ENCODE results near the gene RMDN2. TPM values are rescaled to one million over a fixed set of nuclear protein-coding genes. Genes with fewer than 3 reads are reported as not detected.

Gene RMDN2
- total RNA-seq, 1 donor from 2014 or later, result 5.1 TPM

DNA sequence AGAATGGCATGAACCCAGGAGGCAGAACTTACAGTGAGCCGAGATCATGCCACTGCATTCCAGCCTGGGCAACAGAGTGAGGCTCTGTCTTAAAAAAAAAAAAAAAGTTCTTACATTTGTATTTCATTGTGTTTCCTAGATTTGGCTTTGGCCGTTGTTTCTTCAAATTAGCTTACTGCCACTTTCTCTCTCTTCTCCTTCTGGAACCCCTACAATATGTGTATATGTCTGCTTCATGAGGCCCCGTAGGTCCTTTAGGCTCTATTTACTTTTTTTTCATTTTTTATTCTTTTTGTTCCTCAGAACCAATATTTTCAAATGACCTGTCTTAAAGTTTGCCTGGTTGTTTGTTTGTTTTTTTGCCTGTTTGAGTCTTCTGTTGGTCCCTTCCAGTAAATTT is 41.2 kb downstream of the RMDN2 start:
- Histone ChIP-seq H3K4me3 (ENCODE audit: insufficient read depth, low read depth, low read length) (no peak overlapping the region), H2AFZ (ENCODE audit: low read depth, low read length) (no peak overlapping the region), H3K79me2 (ENCODE audit: insufficient read depth, low read length) (no peaks in the 10 kb centered on the region), H3K4me1 (ENCODE audit: insufficient read depth, low read length) (no peaks in the 10 kb centered on the region), H3K27ac (ENCODE audit: low read depth, low read length) (no peak overlapping the region), H3K36me3 (ENCODE audit: insufficient read depth, low read length) (no peaks in the 10 kb centered on the region), H3K9me3 (ENCODE audit: insufficient read depth, low read depth, low read length) (no peaks in the 10 kb centered on the region), H3K9ac (ENCODE audit: low read length) (no peak overlapping the region), H4K20me1 (ENCODE audit: insufficient read depth, low read length) (no peaks in the 10 kb centered on the region), H3K4me2 (ENCODE audit: low read length) (no peak overlapping the region), H3K27me3 (ENCODE audit: insufficient read depth, low read length) (no peaks in the 10 kb centered on the region)
- Mint-ChIP-seq H3K4me1 (ENCODE audit: low read depth, unreplicated experiment) (no peaks in the 10 kb centered on the region), H3K27ac (ENCODE audit: unreplicated experiment) (no peak overlapping the region), H3K4me3 (ENCODE audit: unreplicated experiment) (no peak overlapping the region), H3K27me3 (ENCODE audit: low read depth, unreplicated experiment) (no peaks in the 10 kb centered on the region), H3K36me3 (ENCODE audit: low read depth, unreplicated experiment) (peaks cover 6% of the 10 kb centered on the region), H3K9me3 (ENCODE audit: unreplicated experiment) (peaks cover 7% of the 10 kb centered on the region)
- DNase-seq (ENCODE audit: low read depth), result no peak
- no peak for TF ChIP-seq EZH2 (IDR thresholded peaks at IDR 0.05; ENCODE audit: insufficient read depth, low read length)
- TF ChIP-seq, protein P1, sequence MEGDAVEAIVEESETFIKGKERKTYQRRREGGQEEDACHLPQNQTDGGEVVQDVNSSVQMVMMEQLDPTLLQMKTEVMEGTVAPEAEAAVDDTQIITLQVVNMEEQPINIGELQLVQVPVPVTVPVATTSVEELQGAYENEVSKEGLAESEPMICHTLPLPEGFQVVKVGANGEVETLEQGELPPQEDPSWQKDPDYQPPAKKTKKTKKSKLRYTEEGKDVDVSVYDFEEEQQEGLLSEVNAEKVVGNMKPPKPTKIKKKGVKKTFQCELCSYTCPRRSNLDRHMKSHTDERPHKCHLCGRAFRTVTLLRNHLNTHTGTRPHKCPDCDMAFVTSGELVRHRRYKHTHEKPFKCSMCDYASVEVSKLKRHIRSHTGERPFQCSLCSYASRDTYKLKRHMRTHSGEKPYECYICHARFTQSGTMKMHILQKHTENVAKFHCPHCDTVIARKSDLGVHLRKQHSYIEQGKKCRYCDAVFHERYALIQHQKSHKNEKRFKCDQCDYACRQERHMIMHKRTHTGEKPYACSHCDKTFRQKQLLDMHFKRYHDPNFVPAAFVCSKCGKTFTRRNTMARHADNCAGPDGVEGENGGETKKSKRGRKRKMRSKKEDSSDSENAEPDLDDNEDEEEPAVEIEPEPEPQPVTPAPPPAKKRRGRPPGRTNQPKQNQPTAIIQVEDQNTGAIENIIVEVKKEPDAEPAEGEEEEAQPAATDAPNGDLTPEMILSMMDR (IDR thresholded peaks at IDR 0.05; ENCODE audit: insufficient read depth, low read depth, low read length), result no peak
- no peak for FAIRE-seq

DNA sequence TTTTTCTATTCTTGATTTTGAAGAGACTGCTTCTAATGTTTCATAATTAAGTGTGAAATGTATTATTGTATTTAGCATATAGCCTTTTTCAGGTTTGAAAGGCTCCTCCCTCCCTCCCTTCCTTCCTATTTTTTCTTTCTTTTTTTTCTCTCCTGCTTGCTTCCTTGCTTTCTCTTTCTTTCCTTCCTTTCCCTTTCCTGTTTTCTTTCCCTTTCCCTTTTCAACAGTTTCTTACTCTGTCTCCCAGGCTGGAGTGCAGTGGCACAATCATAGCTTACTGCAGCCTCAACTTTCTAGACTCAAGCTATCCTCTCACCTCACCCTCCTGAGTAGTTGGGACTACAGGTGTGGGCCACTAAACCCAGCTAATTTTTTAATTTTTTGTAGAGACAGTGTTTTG is 44.6 kb downstream of the RMDN2 start:
- Mint-ChIP-seq H3K27me3 (ENCODE audit: low read depth, unreplicated experiment) (no peaks in the 10 kb centered on the region), H3K9me3 (ENCODE audit: unreplicated experiment) (peaks cover 3% of the 10 kb centered on the region), H3K4me3 (ENCODE audit: unreplicated experiment) (no peak overlapping the region), H3K36me3 (ENCODE audit: low read depth, unreplicated experiment) (peaks cover 1% of the 10 kb centered on the region), H3K4me1 (ENCODE audit: low read depth, unreplicated experiment) (no peaks in the 10 kb centered on the region), H3K27ac (ENCODE audit: unreplicated experiment) (peak overlapping the region; percentile 23)
- Histone ChIP-seq H3K4me3 (ENCODE audit: insufficient read depth, low read depth, low read length) (no peak overlapping the region), H2AFZ (ENCODE audit: low read depth, low read length) (no peak overlapping the region), H3K27ac (ENCODE audit: low read depth, low read length) (no peak overlapping the region), H3K9ac (ENCODE audit: low read length) (no peak overlapping the region), H3K9me3 (ENCODE audit: insufficient read depth, low read depth, low read length) (no peaks in the 10 kb centered on the region), H3K4me2 (ENCODE audit: low read length) (no peak overlapping the region), H3K79me2 (ENCODE audit: insufficient read depth, low read length) (no peaks in the 10 kb centered on the region), H3K4me1 (ENCODE audit: insufficient read depth, low read length) (no peaks in the 10 kb centered on the region), H4K20me1 (ENCODE audit: insufficient read depth, low read length) (no peaks in the 10 kb centered on the region), H3K27me3 (ENCODE audit: insufficient read depth, low read length) (no peaks in the 10 kb centered on the region), H3K36me3 (ENCODE audit: insufficient read depth, low read length) (no peaks in the 10 kb centered on the region)
- no peak for DNase-seq (ENCODE audit: low read depth)
- no peak for FAIRE-seq
- TF ChIP-seq, protein P1 (IDR thresholded peaks at IDR 0.05; ENCODE audit: insufficient read depth, low read depth, low read length), result no peak
- no peak for TF ChIP-seq EZH2 (IDR thresholded peaks at IDR 0.05; ENCODE audit: insufficient read depth, low read length)

DNA sequence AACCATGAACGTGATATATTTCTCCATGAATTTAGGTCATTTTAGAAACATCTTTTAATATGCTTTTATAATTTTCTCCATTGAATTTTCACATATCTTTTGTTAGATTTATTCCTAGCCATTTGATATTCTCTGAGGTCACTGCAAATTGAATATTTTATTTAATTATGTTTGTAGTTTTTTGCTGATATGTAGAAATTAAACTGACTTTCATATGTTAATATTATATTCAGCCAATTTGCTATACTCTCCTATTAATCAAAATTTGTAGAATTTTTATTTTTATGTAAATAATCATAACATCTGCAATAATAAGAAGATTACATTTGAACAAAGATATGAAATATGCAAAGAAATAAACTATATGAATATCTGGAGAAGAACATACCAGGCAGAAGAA is 46.9 kb downstream of the RMDN2 start:
- Histone ChIP-seq H3K9me3 (ENCODE audit: insufficient read depth, low read depth, low read length) (no peaks in the 10 kb centered on the region), H4K20me1 (ENCODE audit: insufficient read depth, low read length) (no peaks in the 10 kb centered on the region), H3K79me2 (ENCODE audit: insufficient read depth, low read length) (no peaks in the 10 kb centered on the region), H2AFZ (ENCODE audit: low read depth, low read length) (no peak overlapping the region), H3K27ac (ENCODE audit: low read depth, low read length) (no peak overlapping the region), H3K27me3 (ENCODE audit: insufficient read depth, low read length) (no peaks in the 10 kb centered on the region), H3K4me2 (ENCODE audit: low read length) (no peak overlapping the region), H3K4me3 (ENCODE audit: insufficient read depth, low read depth, low read length) (no peak overlapping the region), H3K9ac (ENCODE audit: low read length) (no peak overlapping the region), H3K36me3 (ENCODE audit: insufficient read depth, low read length) (no peaks in the 10 kb centered on the region), H3K4me1 (ENCODE audit: insufficient read depth, low read length) (no peaks in the 10 kb centered on the region)
- no peak for DNase-seq (ENCODE audit: low read depth)
- Mint-ChIP-seq H3K27me3 (ENCODE audit: low read depth, unreplicated experiment) (no peaks in the 10 kb centered on the region), H3K27ac (ENCODE audit: unreplicated experiment) (no peak overlapping the region), H3K4me1 (ENCODE audit: low read depth, unreplicated experiment) (no peaks in the 10 kb centered on the region), H3K9me3 (ENCODE audit: unreplicated experiment) (no peaks in the 10 kb centered on the region), H3K4me3 (ENCODE audit: unreplicated experiment) (no peak overlapping the region), H3K36me3 (ENCODE audit: low read depth, unreplicated experiment) (no peaks in the 10 kb centered on the region)
- TF ChIP-seq, protein P1 (IDR thresholded peaks at IDR 0.05; ENCODE audit: insufficient read depth, low read depth, low read length), result no peak
- TF ChIP-seq EZH2 (IDR thresholded peaks at IDR 0.05; ENCODE audit: insufficient read depth, low read length), result no peak
- FAIRE-seq, result no peak

Data from astrocyte (in vitro differentiated cells and primary cell).